ENCODE data around the gene P3H4. TPM values are rescaled to one million over a fixed set of nuclear protein-coding genes. Genes with fewer than 3 reads are reported as not detected.
A peak's percentile ranks its signal among the peaks of the same experiment; 100 is the strongest.

The P3H4 gene
- total RNA-seq, 1 donor from 2014 or later, result 84.8 TPM

DNA sequence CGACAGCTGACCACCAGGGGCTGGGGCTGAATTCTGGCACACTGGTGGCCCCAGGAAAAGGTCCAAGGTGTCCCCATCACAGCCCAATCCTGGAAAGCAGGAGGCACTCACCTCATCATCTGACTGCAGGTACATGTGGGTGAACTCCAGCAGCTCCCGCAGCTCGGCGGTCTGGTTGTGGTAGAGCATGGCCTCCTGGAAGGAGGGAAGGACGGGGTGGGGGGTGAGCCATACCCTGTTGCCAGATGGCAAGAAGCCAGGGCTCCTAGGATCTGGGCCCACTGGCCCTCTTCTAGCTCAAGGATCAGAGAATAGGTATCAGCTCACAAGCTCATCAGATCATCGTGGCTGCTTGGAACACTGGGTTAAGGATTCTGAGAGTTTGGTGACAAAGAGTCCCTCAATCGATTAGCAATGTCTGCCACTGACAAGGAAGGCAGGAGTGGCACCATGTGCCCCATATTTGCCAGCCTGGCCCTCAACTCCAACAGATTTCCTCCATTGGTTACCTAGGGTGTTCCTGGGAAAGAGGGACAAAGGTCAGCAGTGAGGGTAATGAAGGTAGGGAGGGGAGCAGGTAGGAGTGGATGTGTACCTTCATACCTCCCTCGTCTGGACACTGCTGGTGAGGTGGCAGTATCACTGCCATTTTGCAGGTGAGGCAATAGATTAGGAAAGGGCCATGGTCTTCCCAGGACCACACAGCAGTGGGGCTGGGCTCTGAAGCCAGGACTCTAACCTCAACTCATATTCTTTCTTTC, 4.9 kb downstream of the P3H4 start:
- no peak for DNase-seq (ENCODE audit: low spot score)
- H3K36me3 Mint-ChIP-seq (ENCODE audit: low read depth), result peaks cover 12% of the 10 kb centered on the region
- TF ChIP-seq, protein P1, sequence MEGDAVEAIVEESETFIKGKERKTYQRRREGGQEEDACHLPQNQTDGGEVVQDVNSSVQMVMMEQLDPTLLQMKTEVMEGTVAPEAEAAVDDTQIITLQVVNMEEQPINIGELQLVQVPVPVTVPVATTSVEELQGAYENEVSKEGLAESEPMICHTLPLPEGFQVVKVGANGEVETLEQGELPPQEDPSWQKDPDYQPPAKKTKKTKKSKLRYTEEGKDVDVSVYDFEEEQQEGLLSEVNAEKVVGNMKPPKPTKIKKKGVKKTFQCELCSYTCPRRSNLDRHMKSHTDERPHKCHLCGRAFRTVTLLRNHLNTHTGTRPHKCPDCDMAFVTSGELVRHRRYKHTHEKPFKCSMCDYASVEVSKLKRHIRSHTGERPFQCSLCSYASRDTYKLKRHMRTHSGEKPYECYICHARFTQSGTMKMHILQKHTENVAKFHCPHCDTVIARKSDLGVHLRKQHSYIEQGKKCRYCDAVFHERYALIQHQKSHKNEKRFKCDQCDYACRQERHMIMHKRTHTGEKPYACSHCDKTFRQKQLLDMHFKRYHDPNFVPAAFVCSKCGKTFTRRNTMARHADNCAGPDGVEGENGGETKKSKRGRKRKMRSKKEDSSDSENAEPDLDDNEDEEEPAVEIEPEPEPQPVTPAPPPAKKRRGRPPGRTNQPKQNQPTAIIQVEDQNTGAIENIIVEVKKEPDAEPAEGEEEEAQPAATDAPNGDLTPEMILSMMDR (IDR thresholded peaks at IDR 0.05), result no peak
- no peaks in the 10 kb centered on the region for H3K9me3 Mint-ChIP-seq (ENCODE audit: low read depth)
- H3K27me3 Mint-ChIP-seq (ENCODE audit: low read depth), result no peaks in the 10 kb centered on the region
- H3K27ac Mint-ChIP-seq (ENCODE audit: unreplicated experiment), result no peak overlapping the region
- H3K4me1 Mint-ChIP-seq (ENCODE audit: low read depth), result peaks cover 19% of the 10 kb centered on the region
- no peak overlapping the region for H3K4me3 Mint-ChIP-seq (ENCODE audit: unreplicated experiment)

GRCh38 chr17:41803049-41804020, 8.4 kb downstream of the P3H4 start:
- peaks cover 12% of the 10 kb centered on the region for H3K4me1 Mint-ChIP-seq (ENCODE audit: low read depth)
- H3K36me3 Mint-ChIP-seq (ENCODE audit: low read depth), result peaks cover 8% of the 10 kb centered on the region
- no peak overlapping the region for H3K4me3 Mint-ChIP-seq (ENCODE audit: unreplicated experiment)
- no peak for DNase-seq (ENCODE audit: low spot score)
- H3K9me3 Mint-ChIP-seq (ENCODE audit: low read depth), result no peaks in the 10 kb centered on the region
- no peaks in the 10 kb centered on the region for H3K27me3 Mint-ChIP-seq (ENCODE audit: low read depth)
- TF ChIP-seq, protein P1 (IDR thresholded peaks at IDR 0.05), result no peak
- H3K27ac Mint-ChIP-seq (ENCODE audit: unreplicated experiment), result no peak overlapping the region

DNA sequence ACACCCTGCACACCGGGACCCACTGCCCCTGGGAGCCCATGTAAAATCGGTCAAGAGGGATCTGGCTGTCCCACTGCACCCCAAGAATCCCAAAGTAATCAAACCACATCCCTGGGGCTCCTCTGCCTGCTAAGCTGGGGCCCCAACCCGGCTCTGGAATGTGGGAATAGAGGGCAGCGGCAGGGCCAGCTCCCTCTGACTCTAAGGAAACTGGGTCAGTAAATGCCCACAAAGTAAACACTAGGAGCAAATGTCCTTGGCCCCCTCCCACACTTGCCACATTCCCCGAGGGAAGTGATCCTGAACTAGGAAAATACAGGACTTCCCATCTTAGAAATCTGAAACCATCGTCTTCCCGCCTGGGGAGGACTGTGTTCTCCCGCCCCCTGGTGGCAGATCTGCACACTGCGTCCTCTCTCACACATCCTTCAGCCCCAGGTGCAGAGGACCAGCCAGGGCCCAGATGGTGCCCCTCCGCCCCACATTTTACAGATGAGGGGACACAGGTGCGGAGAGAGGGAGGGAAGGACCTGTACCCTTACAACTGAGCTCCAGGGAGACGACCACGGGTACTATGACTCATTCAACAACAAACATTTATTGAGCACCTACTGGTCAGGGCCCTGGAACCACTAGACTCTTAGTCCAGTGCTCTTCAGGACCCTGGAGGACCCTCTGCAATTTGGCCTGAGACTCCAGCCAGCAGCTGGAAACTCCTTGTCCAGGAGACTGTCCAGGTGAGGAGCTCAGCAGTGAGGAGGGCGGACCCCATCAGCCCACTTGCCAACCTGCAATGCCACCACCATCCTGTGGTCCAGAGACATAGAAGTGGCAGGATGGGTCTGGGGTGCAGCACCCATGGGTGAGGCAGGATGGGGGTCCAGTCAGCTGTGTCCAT, 10.1 kb downstream of the P3H4 start:
- no peak overlapping the region for H3K4me3 Mint-ChIP-seq (ENCODE audit: unreplicated experiment)
- TF ChIP-seq, protein P1 (IDR thresholded peaks at IDR 0.05), result peak; percentile 94
- peaks cover 6% of the 10 kb centered on the region for H3K36me3 Mint-ChIP-seq (ENCODE audit: low read depth)
- H3K4me1 Mint-ChIP-seq (ENCODE audit: low read depth), result peaks cover 12% of the 10 kb centered on the region
- no peaks in the 10 kb centered on the region for H3K27me3 Mint-ChIP-seq (ENCODE audit: low read depth)
- DNase-seq (ENCODE audit: low spot score), result no peak
- H3K9me3 Mint-ChIP-seq (ENCODE audit: low read depth), result no peaks in the 10 kb centered on the region
- H3K27ac Mint-ChIP-seq (ENCODE audit: unreplicated experiment), result peak overlapping the region; percentile 10

GRCh38 chr17:41800601-41801373, 11.0 kb downstream of the P3H4 start:
- peaks cover 12% of the 10 kb centered on the region for H3K4me1 Mint-ChIP-seq (ENCODE audit: low read depth)
- no peak for DNase-seq (ENCODE audit: low spot score)
- TF ChIP-seq, protein P1 (IDR thresholded peaks at IDR 0.05), result no peak
- no peaks in the 10 kb centered on the region for H3K9me3 Mint-ChIP-seq (ENCODE audit: low read depth)
- no peaks in the 10 kb centered on the region for H3K27me3 Mint-ChIP-seq (ENCODE audit: low read depth)
- peaks cover 3% of the 10 kb centered on the region for H3K36me3 Mint-ChIP-seq (ENCODE audit: low read depth)
- H3K27ac Mint-ChIP-seq (ENCODE audit: unreplicated experiment), result peak overlapping the region; percentile 49
- no peak overlapping the region for H3K4me3 Mint-ChIP-seq (ENCODE audit: unreplicated experiment)

Data from chondrocyte (in vitro differentiated cells).